ENCODE measurements around the gene ZSCAN5A.

Gene ZSCAN5A

GRCh38 chr19:56301155-56301554 is 13.5 kb downstream of the ZSCAN5A start:
- H3K27ac ChIP-seq (ENCODE audit: low read depth, low read length, severe bottlenecking) = no peak overlapping the region
- no peak overlapping the region for H3K4me3 ChIP-seq (ENCODE audit: extremely low read depth, insufficient read depth, low read length, poor library complexity, severe bottlenecking)
- WGBS, 2 experiments (ENCODE audit: insufficient coverage in 2 of 2) = 78 to 83% methylated on average over 4 to 5 of the region's 5 CpGs
- H3K9me3 ChIP-seq (ENCODE audit: control insufficient read depth, low read length) = no peaks in the 10 kb centered on the region
- peaks cover 24% of the 10 kb centered on the region for H3K36me3 ChIP-seq (ENCODE audit: control insufficient read depth, insufficient read depth, low read length)
- H3K4me1 ChIP-seq (ENCODE audit: control insufficient read depth, insufficient read depth, low read length, poor library complexity, severe bottlenecking) = no peaks in the 10 kb centered on the region

- H3K9me3 ChIP-seq (ENCODE audit: control insufficient read depth, low read length) = no peaks in the 10 kb centered on the region
- no peaks in the 10 kb centered on the region for H3K4me1 ChIP-seq (ENCODE audit: control insufficient read depth, insufficient read depth, low read length, poor library complexity, severe bottlenecking)
- WGBS, 2 experiments (ENCODE audit: insufficient coverage in 2 of 2) = 100% methylated on average over 1 to 2 of the region's 3 CpGs
- H3K4me3 ChIP-seq (ENCODE audit: extremely low read depth, insufficient read depth, low read length, poor library complexity, severe bottlenecking) = no peak overlapping the region
- H3K36me3 ChIP-seq (ENCODE audit: control insufficient read depth, insufficient read depth, low read length) = peaks cover 28% of the 10 kb centered on the region
- no peak overlapping the region for H3K27ac ChIP-seq (ENCODE audit: low read depth, low read length, severe bottlenecking)
Measured at GRCh38 chr19:56299688-56300087, 15.0 kb downstream of the ZSCAN5A start.

GRCh38 chr19:56297010-56297409 is 17.6 kb downstream of the ZSCAN5A start:
- Histone ChIP-seq H3K4me1 (ENCODE audit: control insufficient read depth, insufficient read depth, low read length, poor library complexity, severe bottlenecking) (no peaks in the 10 kb centered on the region), H3K4me3 (ENCODE audit: extremely low read depth, insufficient read depth, low read length, poor library complexity, severe bottlenecking) (no peak overlapping the region), H3K36me3 (ENCODE audit: control insufficient read depth, insufficient read depth, low read length) (peaks cover 29% of the 10 kb centered on the region), H3K9me3 (ENCODE audit: control insufficient read depth, low read length) (no peaks in the 10 kb centered on the region), H3K27ac (ENCODE audit: low read depth, low read length, severe bottlenecking) (no peak overlapping the region)
- 79 to 90% methylated on average over 3 of the region's 3 CpGs for WGBS, 2 experiments (ENCODE audit: insufficient coverage in 2 of 2)

GRCh38 chr19:56295531-56296455 is 18.8 kb downstream of the ZSCAN5A start:
- Histone ChIP-seq H3K4me1 (ENCODE audit: control insufficient read depth, insufficient read depth, low read length, poor library complexity, severe bottlenecking) (no peaks in the 10 kb centered on the region), H3K9me3 (ENCODE audit: control insufficient read depth, low read length) (no peaks in the 10 kb centered on the region), H3K4me3 (ENCODE audit: extremely low read depth, insufficient read depth, low read length, poor library complexity, severe bottlenecking) (no peak overlapping the region), H3K27ac (ENCODE audit: low read depth, low read length, severe bottlenecking) (no peak overlapping the region), H3K36me3 (ENCODE audit: control insufficient read depth, insufficient read depth, low read length) (peaks cover 32% of the 10 kb centered on the region)
- WGBS, 2 experiments (ENCODE audit: insufficient coverage in 2 of 2) = 91 to 96% methylated on average over 16 to 19 of the region's 22 CpGs

- Histone ChIP-seq H3K36me3 (ENCODE audit: control insufficient read depth, insufficient read depth, low read length) (peaks cover 32% of the 10 kb centered on the region), H3K4me1 (ENCODE audit: control insufficient read depth, insufficient read depth, low read length, poor library complexity, severe bottlenecking) (no peaks in the 10 kb centered on the region), H3K27ac (ENCODE audit: low read depth, low read length, severe bottlenecking) (no peak overlapping the region), H3K9me3 (ENCODE audit: control insufficient read depth, low read length) (no peaks in the 10 kb centered on the region), H3K4me3 (ENCODE audit: extremely low read depth, insufficient read depth, low read length, poor library complexity, severe bottlenecking) (no peak overlapping the region)
- 95 to 97% methylated on average over 3 of the region's 4 CpGs for WGBS, 2 experiments (ENCODE audit: insufficient coverage in 2 of 2)
Measured at GRCh38 chr19:56294549-56294948, 20.1 kb downstream of the ZSCAN5A start.

- Histone ChIP-seq H3K4me1 (ENCODE audit: control insufficient read depth, insufficient read depth, low read length, poor library complexity, severe bottlenecking) (no peaks in the 10 kb centered on the region), H3K36me3 (ENCODE audit: control insufficient read depth, insufficient read depth, low read length) (peaks cover 27% of the 10 kb centered on the region), H3K4me3 (ENCODE audit: extremely low read depth, insufficient read depth, low read length, poor library complexity, severe bottlenecking) (no peak overlapping the region), H3K9me3 (ENCODE audit: control insufficient read depth, low read length) (no peaks in the 10 kb centered on the region), H3K27ac (ENCODE audit: low read depth, low read length, severe bottlenecking) (no peak overlapping the region)
- 92 to 96% methylated on average over 3 to 4 of the region's 6 CpGs for WGBS, 2 experiments (ENCODE audit: insufficient coverage in 2 of 2)
Measured at GRCh38 chr19:56291867-56292266, 22.8 kb downstream of the ZSCAN5A start.

- Histone ChIP-seq H3K27ac (ENCODE audit: low read depth, low read length, severe bottlenecking) (no peak overlapping the region), H3K4me3 (ENCODE audit: extremely low read depth, insufficient read depth, low read length, poor library complexity, severe bottlenecking) (no peak overlapping the region), H3K36me3 (ENCODE audit: control insufficient read depth, insufficient read depth, low read length) (peaks cover 30% of the 10 kb centered on the region), H3K9me3 (ENCODE audit: control insufficient read depth, low read length) (no peaks in the 10 kb centered on the region), H3K4me1 (ENCODE audit: control insufficient read depth, insufficient read depth, low read length, poor library complexity, severe bottlenecking) (no peaks in the 10 kb centered on the region)
Measured at GRCh38 chr19:56290104-56290503, 24.5 kb downstream of the ZSCAN5A start.

- 100% methylated on average over 1 of the region's 3 CpGs; no CpG with 5 or more reads in 1 of the 2 experiments for WGBS, 2 experiments (ENCODE audit: insufficient coverage in 2 of 2)
- Histone ChIP-seq H3K27ac (ENCODE audit: low read depth, low read length, severe bottlenecking) (no peak overlapping the region), H3K9me3 (ENCODE audit: control insufficient read depth, low read length) (no peaks in the 10 kb centered on the region)
Measured at GRCh38 chr19:56284746-56285145, 29.9 kb downstream of the ZSCAN5A start.

GRCh38 chr19:56282809-56283208 is 31.8 kb downstream of the ZSCAN5A start:
- 91 to 100% methylated on average over 3 of the region's 4 CpGs for WGBS, 2 experiments (ENCODE audit: insufficient coverage in 2 of 2)
- no peaks in the 10 kb centered on the region for H3K9me3 ChIP-seq (ENCODE audit: control insufficient read depth, low read length)
- no peak overlapping the region for H3K27ac ChIP-seq (ENCODE audit: low read depth, low read length, severe bottlenecking)
- H3K36me3 ChIP-seq (ENCODE audit: control insufficient read depth, insufficient read depth, low read length) = peaks cover 5% of the 10 kb centered on the region
- no peaks in the 10 kb centered on the region for H3K4me1 ChIP-seq (ENCODE audit: control insufficient read depth, insufficient read depth, low read length, poor library complexity, severe bottlenecking)
- no peak overlapping the region for H3K4me3 ChIP-seq (ENCODE audit: extremely low read depth, insufficient read depth, low read length, poor library complexity, severe bottlenecking)

More at GRCh38 chr19:56284746-56285145, 29.9 kb downstream of the ZSCAN5A start:
- peaks cover 5% of the 10 kb centered on the region for H3K36me3 ChIP-seq (ENCODE audit: control insufficient read depth, insufficient read depth, low read length)
- H3K4me1 ChIP-seq (ENCODE audit: control insufficient read depth, insufficient read depth, low read length, poor library complexity, severe bottlenecking) = no peaks in the 10 kb centered on the region
- H3K4me3 ChIP-seq (ENCODE audit: extremely low read depth, insufficient read depth, low read length, poor library complexity, severe bottlenecking) = no peak overlapping the region

- H3K4me1 ChIP-seq (ENCODE audit: control insufficient read depth, insufficient read depth, low read length, poor library complexity, severe bottlenecking) = peaks cover 3% of the 10 kb centered on the region
- no peak overlapping the region for H3K4me3 ChIP-seq (ENCODE audit: extremely low read depth, insufficient read depth, low read length, poor library complexity, severe bottlenecking)
- WGBS, 2 experiments (ENCODE audit: insufficient coverage in 2 of 2) = 46 to 53% methylated on average over 6 of the region's 6 CpGs
- H3K36me3 ChIP-seq (ENCODE audit: control insufficient read depth, insufficient read depth, low read length) = peaks cover 15% of the 10 kb centered on the region
- peak overlapping the region; percentile 63 for H3K27ac ChIP-seq (ENCODE audit: low read depth, low read length, severe bottlenecking)
- no peaks in the 10 kb centered on the region for H3K9me3 ChIP-seq (ENCODE audit: control insufficient read depth, low read length)
Measured at GRCh38 chr19:56273563-56274117, 41.0 kb downstream of the ZSCAN5A start.
